HG02938 (cell line): ENCODE data around the gene UBE4B.
"Not testable (repeated sequence)": the region's sequence is repeated elsewhere in the genome, so short reads cannot be mapped to it uniquely, and the experiment has no call there.

Source experiments
- ATAC-seq: cut with Tn5 transposase; IDR thresholded peaks from one replicate; pipeline ENCODE4 v1.9.1; 2021; ENCODE audit warnings: mild to moderate bottlenecking, moderate library complexity; ENCODE audit not compliant: unreplicated experiment

UBE4B gene

GRCh38 chr1:10170239-10170574, 137.4 kb downstream of the UBE4B start:
- ATAC-seq = no peak

GRCh38 chr1:10171105-10171767, 138.5 kb downstream of the UBE4B start:
- no peak for ATAC-seq

GRCh38 chr1:10171995-10172669, 139.4 kb downstream of the UBE4B start:
- ATAC-seq = no peak

- ATAC-seq = no peak
Measured at GRCh38 chr1:10173582-10173981, 140.8 kb downstream of the UBE4B start.

GRCh38 chr1:10177876-10178275, 145.1 kb downstream of the UBE4B start:
- ATAC-seq = no peak

- no peak for ATAC-seq
Measured at GRCh38 chr1:10178597-10179405, 146.0 kb downstream of the UBE4B start.

- ATAC-seq = no peak
Measured at GRCh38 chr1:10179406-10180091, 146.8 kb downstream of the UBE4B start.

- no peak for ATAC-seq
Measured at GRCh38 chr1:10181154-10181553, 148.4 kb downstream of the UBE4B start.

GRCh38 chr1:10185759-10186158, 153.0 kb downstream of the UBE4B start:
- no peak for ATAC-seq

GRCh38 chr1:10186331-10187025, 153.7 kb downstream of the UBE4B start:
- no peak for ATAC-seq

GRCh38 chr1:10187026-10187334, 154.2 kb downstream of the UBE4B start:
- ATAC-seq = no peak

GRCh38 chr1:10188133-10188650, 155.4 kb downstream of the UBE4B start:
- ATAC-seq = no peak

GRCh38 chr1:10189659-10190058, 156.9 kb downstream of the UBE4B start:
- no peak for ATAC-seq

GRCh38 chr1:10192263-10192662, 159.5 kb downstream of the UBE4B start:
- ATAC-seq = no peak

GRCh38 chr1:10193288-10193687, 160.5 kb downstream of the UBE4B start:
- ATAC-seq = no peak

- ATAC-seq = no peak
Measured at GRCh38 chr1:10195570-10195969, 162.8 kb downstream of the UBE4B start.

- ATAC-seq = no peak
Measured at GRCh38 chr1:10196976-10197375, 164.2 kb downstream of the UBE4B start.

- no peak for ATAC-seq
Measured at GRCh38 chr1:10200620-10201019, 167.9 kb downstream of the UBE4B start.

GRCh38 chr1:10204003-10204642, 171.4 kb downstream of the UBE4B start:
- no peak for ATAC-seq

GRCh38 chr1:10205206-10205605, 172.4 kb downstream of the UBE4B start:
- not testable (repeated sequence) for ATAC-seq
